ENCODE measurements around the gene STAT6. TPM values are rescaled to one million over a fixed set of nuclear protein-coding genes. Genes with fewer than 3 reads are reported as not detected.

STAT6 gene
- total and polyA plus RNA-seq, 2 experiments from 2014 or later = 78.9 to 80.0 TPM

DNA sequence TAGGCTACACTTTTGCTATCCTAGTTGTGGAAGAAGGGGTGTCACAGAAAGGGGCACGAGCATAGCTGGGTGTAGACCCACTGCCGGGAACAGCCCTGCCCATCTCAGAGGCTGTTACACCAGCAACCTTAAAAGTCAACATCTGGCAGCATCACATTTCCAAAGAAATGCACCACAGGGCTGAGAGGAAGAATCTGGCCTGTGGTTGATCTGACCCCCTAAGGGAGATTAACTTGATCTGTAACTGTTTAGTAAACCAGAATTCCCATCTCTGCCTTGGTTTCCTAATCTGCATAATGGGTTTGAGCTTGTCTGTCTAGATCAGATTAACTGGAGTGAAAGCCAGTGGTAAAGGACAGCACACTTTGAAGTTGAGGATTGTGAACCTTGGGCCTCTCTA is 34.9 kb upstream of the STAT6 start:
- H3K79me2 ChIP-seq = peaks cover 51% of the 10 kb centered on the region
- H3K36me3 ChIP-seq (replicated peaks; ENCODE audit: insufficient read depth, low read depth) = no peaks in the 10 kb centered on the region
- no peaks in the 10 kb centered on the region for H3K9me2 ChIP-seq (replicated peaks; ENCODE audit: insufficient read depth)
- TF ChIP-seq CTCF (IDR thresholded peaks at IDR 0.05; ENCODE audit: poor library complexity) = no peak
- TF ChIP-seq EZH2 (IDR thresholded peaks at IDR 0.05; ENCODE audit: borderline replicate concordance) = no peak
- TF ChIP-seq EZH2phosphoT487 (IDR thresholded peaks at IDR 0.05; ENCODE audit: low read depth, severe bottlenecking, unreplicated experiment) = no peak
- H3K4me1 ChIP-seq (ENCODE audit: insufficient read depth) = peaks cover 57% of the 10 kb centered on the region
- no peaks in the 10 kb centered on the region for H3K9me3 ChIP-seq (ENCODE audit: low read depth)
- no peak overlapping the region for H3K4me3 ChIP-seq
- no peaks in the 10 kb centered on the region for H4K20me1 ChIP-seq (ENCODE audit: insufficient read depth, poor library complexity, severe bottlenecking)
- H3K27ac ChIP-seq = peak overlapping the region; percentile 98
- no peaks in the 10 kb centered on the region for H3K27me3 ChIP-seq
- peak overlapping the region; percentile 2 for H3K4me2 ChIP-seq
- H2AFZ ChIP-seq = no peak overlapping the region
- WGBS (ENCODE audit: low lambda C conversion rate, missing lambda C conversion rate) = 77% methylated on average over 2 of the region's 2 CpGs
- DNase-seq (ENCODE audit: low spot score) = no peak

GRCh38 chr12:57145460-57146059 is 34.4 kb upstream of the STAT6 start:
- Histone ChIP-seq H3K27ac (peak overlapping the region; percentile 98), H4K20me1 (ENCODE audit: insufficient read depth, poor library complexity, severe bottlenecking) (no peaks in the 10 kb centered on the region)

DNA sequence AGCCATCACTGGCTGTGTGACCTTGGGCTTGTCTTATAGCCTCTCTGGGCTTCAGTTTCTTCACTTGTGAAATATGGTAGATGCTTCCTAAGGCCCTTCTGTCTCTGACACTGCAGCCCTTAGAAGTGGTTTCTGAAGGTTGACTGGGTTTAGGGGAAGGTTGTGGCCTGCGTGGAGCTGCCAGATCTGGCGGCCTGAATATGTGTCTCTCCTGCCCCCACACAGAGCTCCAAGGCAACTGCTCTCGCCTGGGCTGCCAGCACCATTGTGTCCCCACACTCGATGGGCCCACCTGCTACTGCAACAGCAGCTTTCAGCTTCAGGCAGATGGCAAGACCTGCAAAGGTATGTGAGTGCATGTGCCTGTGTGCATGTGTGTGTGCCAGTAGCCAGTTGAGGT is 32.3 kb upstream of the STAT6 start:
- Histone ChIP-seq H3K4me2 (no peak overlapping the region), H3K4me1 (ENCODE audit: insufficient read depth) (peaks cover 37% of the 10 kb centered on the region), H3K27me3 (no peaks in the 10 kb centered on the region), H3K79me2 (peaks cover 60% of the 10 kb centered on the region), H3K27ac (no peak overlapping the region), H4K20me1 (ENCODE audit: insufficient read depth, poor library complexity, severe bottlenecking) (no peaks in the 10 kb centered on the region), H3K9me3 (ENCODE audit: low read depth) (no peaks in the 10 kb centered on the region), H3K36me3 (replicated peaks; ENCODE audit: insufficient read depth, low read depth) (no peaks in the 10 kb centered on the region), H3K4me3 (no peak overlapping the region), H3K9me2 (replicated peaks; ENCODE audit: insufficient read depth) (no peaks in the 10 kb centered on the region), H2AFZ (no peak overlapping the region)
- no peak for DNase-seq (ENCODE audit: low spot score)
- TF ChIP-seq CTCF (IDR thresholded peaks at IDR 0.05; ENCODE audit: poor library complexity) (no peak), EZH2phosphoT487 (IDR thresholded peaks at IDR 0.05; ENCODE audit: low read depth, severe bottlenecking, unreplicated experiment) (no peak), EZH2 (IDR thresholded peaks at IDR 0.05; ENCODE audit: borderline replicate concordance) (no peak)
- WGBS (ENCODE audit: low lambda C conversion rate, missing lambda C conversion rate) = 85% methylated on average over 4 of the region's 4 CpGs

More at GRCh38 chr12:57145460-57146059, 34.4 kb upstream of the STAT6 start:
- WGBS (ENCODE audit: low lambda C conversion rate, missing lambda C conversion rate) = 90% methylated on average over 10 of the region's 10 CpGs
- Histone ChIP-seq H3K4me2 (no peak overlapping the region), H2AFZ (no peak overlapping the region), H3K9me2 (replicated peaks; ENCODE audit: insufficient read depth) (no peaks in the 10 kb centered on the region), H3K9me3 (ENCODE audit: low read depth) (no peaks in the 10 kb centered on the region), H3K4me3 (no peak overlapping the region), H3K36me3 (replicated peaks; ENCODE audit: insufficient read depth, low read depth) (no peaks in the 10 kb centered on the region), H3K4me1 (ENCODE audit: insufficient read depth) (peaks cover 53% of the 10 kb centered on the region), H3K27me3 (no peaks in the 10 kb centered on the region), H3K79me2 (peaks cover 49% of the 10 kb centered on the region)
- no peak for DNase-seq (ENCODE audit: low spot score)
- TF ChIP-seq CTCF (IDR thresholded peaks at IDR 0.05; ENCODE audit: poor library complexity) (no peak), EZH2phosphoT487 (IDR thresholded peaks at IDR 0.05; ENCODE audit: low read depth, severe bottlenecking, unreplicated experiment) (no peak), EZH2 (IDR thresholded peaks at IDR 0.05; ENCODE audit: borderline replicate concordance) (no peak)

Data from hepatocyte (in vitro differentiated cells).